ENCODE measurements around the gene CHN2.

DNA sequence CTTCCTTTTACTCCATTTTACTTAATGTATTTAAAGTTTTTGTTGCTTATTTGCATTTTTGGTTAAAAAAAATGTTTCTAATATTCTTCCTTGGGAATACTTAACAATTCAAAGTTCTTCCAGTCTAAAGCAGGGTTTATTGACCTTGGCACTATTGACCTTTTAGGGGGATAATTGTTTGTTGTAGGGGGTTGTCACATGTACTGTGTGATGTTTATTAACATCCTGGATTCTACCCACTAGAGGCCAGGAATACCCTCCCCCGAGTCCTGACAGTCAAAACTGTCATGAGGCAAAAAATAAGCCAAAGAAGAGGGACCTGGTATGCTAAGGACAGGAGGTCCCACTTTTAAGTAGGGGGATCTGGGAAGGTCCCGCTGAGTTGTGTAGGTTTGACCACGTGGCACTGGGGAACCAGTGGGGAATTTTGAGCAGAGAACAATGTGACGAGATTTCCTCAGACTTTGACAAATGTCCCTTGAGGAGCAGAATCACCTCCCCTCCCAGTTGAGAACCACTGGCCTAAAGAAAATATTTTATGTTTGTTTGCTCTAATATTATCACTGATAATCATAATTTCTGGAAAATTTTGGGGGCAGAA lies 190.7 kb downstream of the CHN2 start:
- TF ChIP-seq POLR2A (IDR thresholded peaks at IDR 0.05; ENCODE audit: extremely low read depth, insufficient read length), result no peak
- TF ChIP-seq, protein P1, sequence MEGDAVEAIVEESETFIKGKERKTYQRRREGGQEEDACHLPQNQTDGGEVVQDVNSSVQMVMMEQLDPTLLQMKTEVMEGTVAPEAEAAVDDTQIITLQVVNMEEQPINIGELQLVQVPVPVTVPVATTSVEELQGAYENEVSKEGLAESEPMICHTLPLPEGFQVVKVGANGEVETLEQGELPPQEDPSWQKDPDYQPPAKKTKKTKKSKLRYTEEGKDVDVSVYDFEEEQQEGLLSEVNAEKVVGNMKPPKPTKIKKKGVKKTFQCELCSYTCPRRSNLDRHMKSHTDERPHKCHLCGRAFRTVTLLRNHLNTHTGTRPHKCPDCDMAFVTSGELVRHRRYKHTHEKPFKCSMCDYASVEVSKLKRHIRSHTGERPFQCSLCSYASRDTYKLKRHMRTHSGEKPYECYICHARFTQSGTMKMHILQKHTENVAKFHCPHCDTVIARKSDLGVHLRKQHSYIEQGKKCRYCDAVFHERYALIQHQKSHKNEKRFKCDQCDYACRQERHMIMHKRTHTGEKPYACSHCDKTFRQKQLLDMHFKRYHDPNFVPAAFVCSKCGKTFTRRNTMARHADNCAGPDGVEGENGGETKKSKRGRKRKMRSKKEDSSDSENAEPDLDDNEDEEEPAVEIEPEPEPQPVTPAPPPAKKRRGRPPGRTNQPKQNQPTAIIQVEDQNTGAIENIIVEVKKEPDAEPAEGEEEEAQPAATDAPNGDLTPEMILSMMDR (IDR thresholded peaks at IDR 0.05; ENCODE audit: low read depth, low read length), result no peak
